ENCODE results near the gene MBD2.
"Not testable (repeated sequence)": the region's sequence is repeated elsewhere in the genome, so short reads cannot be mapped to it uniquely, and the experiment has no call there.

MBD2 gene

DNA sequence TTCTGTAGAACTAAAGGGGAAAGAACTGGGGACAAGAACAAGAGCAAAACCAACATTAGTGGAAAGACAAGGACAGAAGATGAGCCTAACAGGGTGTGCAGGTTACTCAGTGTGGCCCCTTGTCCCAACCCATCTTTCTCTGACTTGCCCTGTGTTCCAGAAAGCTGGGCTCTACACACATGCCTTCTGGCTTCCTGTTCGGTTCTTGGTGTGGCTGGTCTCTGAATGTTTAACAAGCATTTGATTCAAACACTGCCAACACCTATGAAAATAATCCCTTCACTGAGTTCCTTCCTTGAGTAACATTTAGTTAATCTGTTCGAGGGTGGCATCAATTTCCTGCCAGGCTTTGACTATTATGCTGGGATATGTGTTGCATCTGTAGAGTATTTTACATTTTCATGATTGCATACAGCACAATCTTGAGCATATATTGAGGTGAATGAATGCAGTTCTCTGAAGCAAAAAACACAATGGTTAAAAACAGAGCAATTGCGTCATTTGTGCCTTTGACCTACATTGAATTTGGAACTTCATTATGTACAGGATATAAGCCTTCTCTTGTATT is 83.3 kb downstream of the MBD2 start:
- no peak for DNase-seq

DNA sequence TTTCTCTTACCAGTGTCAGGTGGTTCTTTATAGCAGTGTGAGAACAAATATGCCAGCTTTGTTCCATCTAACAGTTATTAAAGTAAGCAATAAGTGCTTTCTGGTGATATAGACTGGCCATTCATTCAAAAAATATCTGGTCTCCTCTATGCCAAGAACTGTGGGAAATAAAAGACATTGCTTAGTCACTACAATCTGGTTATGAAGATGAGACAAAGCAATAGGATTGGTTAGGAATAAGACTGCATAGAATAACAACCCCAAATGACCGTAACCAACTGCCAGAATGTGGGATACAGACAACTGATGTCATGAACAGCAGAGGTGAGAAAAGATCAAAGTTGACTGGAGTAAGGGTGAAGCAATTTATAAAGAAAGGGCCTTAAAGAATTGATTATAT is 83.8 kb downstream of the MBD2 start:
- no peak for DNase-seq

DNA sequence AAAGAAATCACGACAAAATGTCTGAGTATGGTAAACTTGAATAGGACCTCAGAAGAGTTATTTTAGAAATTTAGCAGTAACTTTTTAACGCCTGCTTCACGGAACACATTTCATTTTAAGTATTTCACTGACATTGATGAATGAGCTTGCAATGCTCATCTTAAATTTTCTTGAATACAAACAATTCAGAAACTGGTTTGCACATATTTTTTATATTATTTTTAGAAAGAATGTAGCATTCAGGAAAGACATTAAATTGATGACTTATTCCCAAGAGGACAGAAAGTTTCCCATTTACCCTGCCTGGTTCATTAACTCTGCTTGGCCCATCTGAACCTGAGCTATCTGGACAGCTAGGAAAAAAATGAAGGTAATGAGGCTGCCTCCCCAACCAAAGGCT is 89.3 kb downstream of the MBD2 start:
- no peak for DNase-seq

DNA sequence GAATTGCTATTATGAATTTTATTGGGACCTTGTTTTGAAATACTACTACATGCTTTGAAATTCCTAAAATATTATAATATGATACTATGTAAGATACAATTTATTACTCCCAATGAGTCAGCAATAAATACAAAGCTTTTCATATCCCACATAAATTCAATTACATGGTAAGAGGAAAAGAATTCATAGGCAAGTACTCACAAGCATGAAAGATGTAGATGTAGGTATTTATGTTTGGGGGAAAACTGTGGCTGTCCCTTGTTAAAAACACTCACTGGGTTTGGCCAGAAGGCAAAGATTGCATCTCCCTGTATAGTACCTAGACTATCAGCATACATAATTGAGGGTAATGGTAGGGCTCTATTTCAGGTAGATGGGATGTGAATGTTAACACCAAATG is 90.4 kb downstream of the MBD2 start:
- DNase-seq, result no peak

DNA sequence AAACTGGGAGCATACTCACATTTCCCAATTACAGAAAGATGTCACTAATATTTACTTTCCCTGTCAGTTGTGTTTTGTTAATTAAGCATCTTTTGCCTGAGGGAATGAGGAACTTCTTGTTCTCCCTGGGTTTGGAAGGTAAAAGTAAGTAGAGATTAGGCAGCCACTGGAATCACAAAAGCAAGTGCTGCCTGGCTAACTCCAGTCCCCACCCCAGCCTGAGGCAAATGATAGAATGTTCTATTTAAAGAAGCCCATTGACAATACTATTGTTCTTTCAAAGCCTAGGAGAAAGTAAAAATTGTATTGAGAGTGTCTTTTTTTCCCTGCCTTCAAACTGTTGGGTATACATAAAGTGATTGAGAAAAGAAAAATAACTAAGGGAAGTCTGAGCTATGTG is 93.8 kb downstream of the MBD2 start:
- DNase-seq, result no peak

DNA sequence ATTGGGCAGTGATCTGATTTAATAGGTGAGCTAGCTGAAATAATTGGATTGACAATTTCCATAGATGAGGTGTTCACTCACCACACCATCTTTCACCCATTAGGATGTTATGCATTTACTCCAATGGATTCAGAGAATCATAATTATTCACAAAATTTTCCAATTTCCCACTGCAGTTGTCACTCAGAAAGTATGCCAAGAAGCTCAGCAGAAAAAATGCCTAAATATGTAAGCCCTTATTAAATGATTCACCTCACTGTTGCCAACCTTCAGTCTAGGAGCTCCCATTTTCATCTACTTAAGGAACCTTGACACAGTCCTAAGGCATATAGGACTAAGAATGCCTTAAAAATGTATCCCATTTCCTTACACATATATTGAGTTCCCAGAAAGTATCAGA is 94.3 kb downstream of the MBD2 start:
- DNase-seq, result no peak

DNA sequence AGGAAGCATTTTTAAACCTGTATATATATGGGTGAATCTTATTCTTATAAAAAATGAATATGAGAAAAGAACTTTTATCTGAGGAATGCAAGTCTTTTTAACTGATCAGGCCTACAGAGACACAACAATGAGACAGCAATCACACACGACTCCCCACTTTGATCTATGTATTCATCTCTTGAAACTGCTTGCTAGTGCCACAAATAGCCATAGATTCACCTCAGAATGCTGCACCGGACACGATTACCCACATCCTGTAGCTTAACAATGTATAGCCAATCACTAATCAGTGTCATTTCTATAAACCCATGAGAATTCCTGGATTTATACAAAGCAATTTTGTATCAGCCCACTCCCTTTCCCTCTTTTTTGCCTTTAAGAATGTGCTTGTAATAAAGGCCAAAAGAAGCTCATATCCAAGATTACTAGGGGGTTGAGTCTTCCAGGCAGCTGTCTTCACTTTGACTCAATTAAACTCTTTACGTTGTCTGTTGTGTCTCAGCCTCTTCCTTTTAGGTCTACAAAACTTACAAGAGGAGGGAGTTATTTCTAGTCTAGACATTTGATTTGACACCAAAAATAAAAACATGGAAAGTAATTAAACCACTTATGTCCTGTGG is 94.9 kb downstream of the MBD2 start:
- DNase-seq, result no peak

DNA sequence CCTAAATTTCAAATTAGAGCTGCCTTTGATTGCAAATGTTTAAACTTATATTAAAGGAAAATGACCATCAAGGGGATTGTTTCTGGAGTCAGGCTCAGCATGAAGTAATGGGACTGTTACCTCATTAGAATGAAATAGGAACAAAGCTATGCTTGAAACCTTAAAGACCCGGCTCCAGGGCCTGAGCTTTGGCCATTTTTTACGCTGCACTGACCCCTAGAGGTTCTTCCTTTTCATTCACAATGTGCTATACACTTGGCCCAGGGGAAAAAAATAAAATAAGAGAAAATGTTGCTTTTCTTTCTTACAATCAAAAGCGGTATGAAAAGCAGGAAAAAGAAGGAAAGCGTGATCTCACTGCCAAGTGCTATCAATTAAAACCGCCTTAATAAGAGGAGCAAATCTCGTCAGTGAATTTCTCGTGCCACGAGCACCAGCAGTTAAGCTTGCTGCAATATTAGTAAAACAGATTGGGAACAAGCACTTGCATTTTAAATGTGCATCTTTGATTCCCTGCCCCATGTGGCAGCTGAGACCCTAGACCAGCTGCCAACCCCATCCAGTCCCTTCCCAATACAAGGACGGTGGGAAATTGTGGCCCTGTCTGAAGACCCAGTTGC is 96.6 kb downstream of the MBD2 start:
- DNase-seq, result no peak

DNA sequence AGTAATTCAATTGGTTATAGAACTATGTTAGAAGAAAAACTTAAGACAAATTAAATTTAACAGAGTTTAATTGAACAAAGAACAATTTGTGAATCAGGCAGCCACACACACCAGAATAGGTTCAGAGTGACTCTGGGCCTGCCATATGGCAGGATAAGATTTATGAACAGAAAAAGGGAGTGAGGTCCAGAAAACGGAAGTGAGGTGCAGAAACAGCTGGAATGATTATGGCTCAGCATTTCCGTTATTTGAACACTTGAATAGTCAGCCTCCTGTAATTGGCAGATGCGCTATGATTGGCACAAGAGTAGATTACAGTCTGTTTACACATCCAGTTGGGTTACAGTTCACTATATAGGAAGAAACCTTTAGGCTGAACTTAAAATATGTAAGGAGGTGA is 99.0 kb downstream of the MBD2 start:
- no peak for DNase-seq

DNA sequence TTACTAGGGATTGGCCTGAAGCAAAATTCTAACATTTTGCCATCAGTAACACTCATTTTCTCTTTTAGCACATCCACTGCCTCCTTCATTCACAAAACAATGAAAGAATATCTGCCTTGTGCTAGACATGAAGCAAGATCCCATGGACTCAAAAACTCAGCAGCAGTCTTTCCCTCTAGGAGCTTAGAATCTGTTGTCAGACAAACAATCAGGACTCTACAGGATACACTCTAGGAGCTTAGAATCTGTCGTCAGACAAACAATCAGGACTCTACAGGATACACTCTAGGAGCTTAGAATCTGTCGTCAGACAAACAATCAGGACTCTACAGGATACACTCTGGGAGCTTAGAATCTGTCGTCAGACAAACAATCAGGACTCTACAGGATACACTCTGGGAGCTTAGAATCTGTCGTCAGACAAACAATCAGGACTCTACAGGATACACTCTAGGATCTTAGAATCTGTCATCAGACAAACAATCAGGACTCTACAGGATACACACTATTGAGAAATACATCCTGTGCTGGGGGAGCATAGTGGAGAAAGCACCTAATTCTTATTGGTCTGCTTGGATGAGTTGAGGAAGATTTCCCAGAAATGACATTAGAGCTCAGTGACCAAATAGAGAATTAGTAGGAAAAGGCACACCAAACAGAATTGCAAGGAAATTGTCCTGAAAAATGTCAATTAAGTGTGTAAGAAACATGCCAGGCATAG is 100.6 kb downstream of the MBD2 start:
- not testable (repeated sequence) for DNase-seq

DNA sequence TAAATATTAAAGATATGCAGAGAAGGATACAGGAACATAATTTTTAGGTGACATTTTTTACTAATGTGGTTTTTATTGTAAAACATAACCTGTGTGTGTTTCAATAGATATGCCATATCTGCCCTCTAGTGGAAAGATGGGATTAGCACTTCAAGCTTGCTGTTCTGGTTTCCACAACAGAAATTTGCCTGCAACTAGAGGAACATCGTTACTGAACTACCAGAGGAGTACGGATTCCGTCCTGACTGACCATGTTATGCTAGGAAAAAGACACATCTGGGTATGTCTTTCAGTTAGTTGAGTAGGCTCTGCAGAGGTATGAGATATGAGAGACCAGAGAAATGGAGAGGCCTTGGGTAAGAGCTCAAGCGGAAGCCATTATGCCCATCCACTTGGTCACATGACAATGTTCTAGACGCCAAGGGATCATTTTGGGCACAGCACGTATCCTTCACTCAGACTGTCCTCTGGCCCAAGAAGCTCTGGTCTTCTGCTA is 104.9 kb downstream of the MBD2 start:
- DNase-seq, result peak; percentile 4

DNA sequence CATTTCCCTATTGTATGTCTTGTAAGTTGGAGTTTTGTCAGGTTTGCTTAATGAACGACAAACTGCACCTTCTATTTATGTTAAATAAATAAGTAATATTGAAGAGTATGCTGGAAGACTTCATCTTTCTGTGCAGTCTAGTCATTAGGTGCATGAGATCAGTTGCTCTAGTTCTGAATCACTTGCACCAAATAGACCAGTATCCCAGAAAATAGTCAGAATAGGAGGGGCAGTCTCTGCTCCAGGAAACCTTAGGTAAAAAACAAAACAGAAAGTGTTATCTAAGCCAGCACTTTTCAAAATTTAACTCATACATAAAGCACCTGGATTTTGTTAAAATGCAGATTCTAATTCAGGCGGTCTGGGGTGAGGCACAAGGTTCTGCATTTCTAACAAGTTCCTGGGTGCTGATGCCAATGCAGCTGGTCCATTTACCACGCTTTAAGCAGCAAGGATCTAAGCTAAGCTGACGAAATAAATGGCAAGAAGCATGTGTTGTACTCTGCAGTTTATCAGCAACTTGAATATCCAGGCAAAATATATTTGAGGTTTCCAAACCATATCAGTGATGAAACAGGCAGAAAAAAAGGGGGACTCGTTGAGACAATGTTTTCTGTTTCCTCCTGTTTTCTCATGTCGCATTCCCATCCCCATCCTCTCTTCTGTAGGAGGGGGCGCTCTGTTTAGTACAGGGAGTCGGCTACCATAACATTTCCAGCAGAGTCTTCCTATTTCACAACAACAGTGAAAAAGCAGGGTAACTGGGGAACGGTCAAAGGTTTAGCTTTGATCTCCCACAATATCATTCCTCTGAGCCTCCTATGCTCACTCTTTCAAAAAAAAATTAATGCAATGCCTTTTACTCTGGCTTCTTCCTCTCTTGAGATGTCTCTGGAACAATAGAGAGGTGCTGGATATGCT is 106.4 kb downstream of the MBD2 start:
- no peak for DNase-seq

DNA sequence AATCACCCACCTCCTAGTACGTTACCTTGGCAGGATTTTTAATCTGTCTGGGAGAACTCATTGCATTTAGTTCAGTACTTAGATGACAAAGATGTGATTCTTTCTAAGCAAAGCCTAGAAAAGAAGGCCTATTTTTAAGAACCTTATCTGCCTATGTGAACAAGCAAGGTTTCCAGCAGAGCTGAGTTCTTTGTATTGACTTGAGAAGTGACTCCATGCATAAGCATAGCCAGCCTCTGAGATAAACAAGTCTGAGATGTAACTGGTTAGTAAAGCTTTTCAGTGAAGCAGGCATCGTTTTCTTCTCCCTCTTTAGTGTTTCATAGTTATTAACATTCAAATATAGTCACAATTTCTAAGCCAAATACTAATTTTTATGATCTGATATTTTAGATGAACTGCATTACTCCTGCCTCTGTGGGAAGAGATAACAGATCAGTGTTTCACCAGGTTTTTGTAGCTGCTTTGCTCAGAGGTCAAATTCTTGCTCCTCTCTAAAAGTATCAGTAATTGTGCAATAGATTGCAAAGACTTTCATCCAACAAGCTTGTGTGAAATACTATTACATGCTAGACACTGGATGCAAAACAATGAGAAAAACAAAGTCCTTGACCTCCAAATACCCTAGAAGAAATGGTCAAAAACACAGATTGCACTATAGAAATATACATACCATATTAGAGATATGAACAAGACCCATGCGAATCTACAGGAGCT is 107.8 kb downstream of the MBD2 start:
- no peak for DNase-seq

DNA sequence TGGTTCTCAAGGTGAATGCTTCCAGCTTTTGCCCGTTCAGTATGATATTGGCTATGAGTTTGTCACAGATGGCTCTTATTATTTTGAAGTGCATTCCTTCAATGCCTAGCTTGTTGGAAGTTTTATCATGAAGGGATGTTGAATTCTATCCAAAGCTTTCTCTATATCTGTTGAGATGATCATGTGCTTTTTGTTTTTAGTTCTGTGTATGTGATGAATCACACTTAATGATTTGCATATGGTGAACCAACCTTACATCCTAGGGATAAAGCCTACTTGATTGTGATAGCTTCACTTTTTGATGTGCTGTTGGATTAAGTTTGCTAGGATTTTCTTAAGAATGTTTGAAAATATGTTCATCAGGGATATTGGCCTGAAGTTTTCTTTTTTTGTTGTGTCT is 112.1 kb downstream of the MBD2 start:
- no peak for DNase-seq

DNA sequence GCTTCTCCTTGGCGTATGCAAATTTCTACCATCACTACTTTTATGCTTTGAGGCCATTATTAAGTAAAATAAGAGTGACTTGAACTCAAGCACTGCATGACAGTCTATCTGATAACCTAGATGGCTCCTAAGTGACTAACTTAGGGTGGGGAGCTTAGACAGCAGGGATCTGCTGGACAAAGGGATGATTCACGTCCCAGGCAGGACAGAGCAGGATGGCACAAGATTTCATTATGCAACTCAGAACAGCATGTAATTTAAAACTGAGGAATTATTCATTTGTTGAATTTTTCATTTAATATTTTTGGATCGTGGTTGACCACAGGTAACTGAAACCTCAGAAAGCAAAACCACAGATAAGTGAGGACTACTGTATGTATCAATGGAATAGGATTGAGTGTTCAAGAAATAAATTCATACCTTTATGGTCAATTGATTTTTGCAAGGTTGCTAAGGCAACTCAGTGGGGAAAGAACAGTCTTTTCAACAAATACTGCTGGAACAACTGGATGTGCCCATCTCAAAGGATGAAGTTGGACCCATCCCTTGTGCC is 115.3 kb downstream of the MBD2 start:
- DNase-seq, result no peak

DNA sequence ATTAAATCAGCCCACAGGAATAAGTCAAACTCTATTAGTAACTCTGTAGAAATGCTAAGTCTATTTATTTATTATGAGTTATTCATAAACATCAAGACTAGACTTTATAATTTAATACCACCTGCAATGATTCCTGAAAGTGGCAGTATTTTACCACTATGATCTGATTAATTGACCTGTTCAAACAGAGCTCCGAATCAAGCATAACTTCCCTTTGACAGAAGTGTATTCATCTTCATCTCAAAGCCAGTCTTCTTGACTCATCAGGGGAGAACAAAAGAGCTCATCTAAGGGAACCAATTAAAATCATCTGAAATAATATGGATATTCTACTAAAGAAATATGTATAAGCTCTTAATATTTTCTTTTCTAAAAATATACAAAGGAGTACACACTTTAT is 122.3 kb downstream of the MBD2 start:
- no peak for DNase-seq

All from NCI-H774 (cell line).